NCI-H1436 treated with DMSO at 0.1 percent for 48 hours (cell line): ENCODE data around the gene LIG3.
"Not testable (repeated sequence)": the region's sequence is repeated elsewhere in the genome, so short reads cannot be mapped to it uniquely, and the experiment has no call there.

Experiments used
- DNase-seq: peaks from one replicate; lab custom pipeline; 2025; lab: John Stamatoyannopoulos, UW

The LIG3 gene

GRCh38 chr17:34980353-34980680 lies at the start of gene LIG3:
Gene LIG3 (plus strand): TSS chr17:34980512. CDS start chr17:34983006, 2,494 bp downstream.
- DNase-seq: peak; percentile 74

- DNase-seq: not testable (repeated sequence)
These were observed 29.5 kb upstream of the LIG3 start for GRCh38 chr17:34950780-34951179.

- no peak for DNase-seq
These were observed 21.9 kb upstream of the LIG3 start for GRCh38 chr17:34958438-34958837.

- peak; percentile 78 for DNase-seq
These were observed 19.0 kb upstream of the LIG3 start, which contains the start of the genes CCT6B and ZNF830 for GRCh38 chr17:34961093-34961911. Gene CCT6B (minus strand): TSS chr17:34961460. CDS start chr17:34961393, 67 bp downstream. Gene ZNF830 (plus strand): TSS chr17:34961540. CDS start chr17:34961567, 27 bp downstream.

GRCh38 chr17:34974179-34974578 lies 6.1 kb upstream of the LIG3 start:
- no peak for DNase-seq

GRCh38 chr17:34974794-34975785 lies 5.2 kb upstream of the LIG3 start:
- no peak for DNase-seq

- DNase-seq: no peak
These were observed 1.2 kb upstream of the LIG3 start for GRCh38 chr17:34979153-34979552.

GRCh38 chr17:34979650-34980352 lies 511 bp upstream of the LIG3 start:
- no peak for DNase-seq

- DNase-seq: peak; percentile 55
These were observed 597 bp downstream of the LIG3 start for GRCh38 chr17:34980681-34981537.

- DNase-seq: peak; percentile 13
These were observed 1.4 kb downstream of the LIG3 start for GRCh38 chr17:34981538-34982241.

GRCh38 chr17:34987232-34987631 lies 6.9 kb downstream of the LIG3 start:
- DNase-seq: no peak

GRCh38 chr17:34988644-34989043 lies 8.3 kb downstream of the LIG3 start:
- DNase-seq: no peak

GRCh38 chr17:34989473-34989872 lies 9.2 kb downstream of the LIG3 start:
- DNase-seq: no peak

GRCh38 chr17:34990921-34991365 lies 10.6 kb downstream of the LIG3 start:
- no peak for DNase-seq

GRCh38 chr17:34991606-34992005 lies 11.3 kb downstream of the LIG3 start:
- no peak for DNase-seq

GRCh38 chr17:34993031-34993430 lies 12.7 kb downstream of the LIG3 start:
- no peak for DNase-seq

- DNase-seq: no peak
These were observed 16.3 kb downstream of the LIG3 start for GRCh38 chr17:34996422-34997285.

GRCh38 chr17:34997355-34997862 lies 17.1 kb downstream of the LIG3 start:
- no peak for DNase-seq

GRCh38 chr17:34998205-34998604 lies 17.9 kb downstream of the LIG3 start:
- DNase-seq: no peak
